Fibroblast of mammary gland (primary cell): Measurements from ENCODE around the gene RGS5.

Experiments
- DNase-seq: peaks from one replicate; pipeline ENCODE4 v3.0.0-alpha.2; 2010; ENCODE audit warnings: low read depth
- H3K4me3 ChIP-seq: 2 replicates; pipeline ENCODE4 v1.5.1; 2011; ENCODE audit warnings: low read depth, mild to moderate bottlenecking, low read length, moderate library complexity; ENCODE audit not compliant: control insufficient read depth
- CTCF ChIP-seq: conservative IDR thresholded peaks from 2 replicates; pipeline ENCODE4 v1.5.1; 2011; ENCODE audit warnings: low read depth, low read length, inconsistent platforms; ENCODE audit not compliant: control insufficient read depth, insufficient read depth

Gene RGS5

GRCh38 chr1:163095213-163095612 is 107.5 kb downstream of the RGS5 start:
- no peak for TF ChIP-seq CTCF
- DNase-seq = no peak
- H3K4me3 ChIP-seq = no peak overlapping the region

GRCh38 chr1:163094589-163094988 is 108.1 kb downstream of the RGS5 start:
- no peak overlapping the region for H3K4me3 ChIP-seq
- TF ChIP-seq CTCF = no peak
- no peak for DNase-seq

- no peak overlapping the region for H3K4me3 ChIP-seq
- TF ChIP-seq CTCF = no peak
- DNase-seq = no peak
These were observed 108.5 kb downstream of the RGS5 start for GRCh38 chr1:163094182-163094581.

DNA sequence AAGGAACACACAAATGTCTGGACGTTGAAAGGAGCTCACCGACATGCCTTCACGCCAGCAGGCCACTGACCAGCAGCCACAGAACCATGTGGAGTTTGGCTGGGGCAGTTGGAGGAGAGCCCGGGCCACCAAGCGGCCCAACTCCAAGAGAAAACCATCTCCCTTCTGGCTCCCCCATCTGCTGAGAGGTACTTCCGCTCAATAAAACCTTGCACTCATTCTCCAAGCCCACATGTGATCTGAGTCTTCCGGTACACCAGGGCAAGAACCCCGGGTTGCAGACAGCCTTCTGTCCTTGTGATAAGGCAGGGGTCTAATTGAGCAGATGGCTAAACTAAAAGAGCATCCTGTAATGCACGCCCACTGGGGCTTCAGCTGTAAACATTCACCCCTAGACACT is 109.1 kb downstream of the RGS5 start:
- no peak overlapping the region for H3K4me3 ChIP-seq
- TF ChIP-seq CTCF = no peak

GRCh38 chr1:163093169-163093568 is 109.5 kb downstream of the RGS5 start:
- no peak overlapping the region for H3K4me3 ChIP-seq
- no peak for TF ChIP-seq CTCF
- DNase-seq = no peak

More for the DNA sequence above, 109.1 kb downstream of the RGS5 start:
- no peak for DNase-seq
